Fibroblast of skin of back (primary cell): ENCODE data around the gene GOLT1A.

ENCODE experiments used
- DNase-seq: peaks from one replicate; pipeline ENCODE4 v3.0.0-alpha.2; 2013

GOLT1A gene

DNA sequence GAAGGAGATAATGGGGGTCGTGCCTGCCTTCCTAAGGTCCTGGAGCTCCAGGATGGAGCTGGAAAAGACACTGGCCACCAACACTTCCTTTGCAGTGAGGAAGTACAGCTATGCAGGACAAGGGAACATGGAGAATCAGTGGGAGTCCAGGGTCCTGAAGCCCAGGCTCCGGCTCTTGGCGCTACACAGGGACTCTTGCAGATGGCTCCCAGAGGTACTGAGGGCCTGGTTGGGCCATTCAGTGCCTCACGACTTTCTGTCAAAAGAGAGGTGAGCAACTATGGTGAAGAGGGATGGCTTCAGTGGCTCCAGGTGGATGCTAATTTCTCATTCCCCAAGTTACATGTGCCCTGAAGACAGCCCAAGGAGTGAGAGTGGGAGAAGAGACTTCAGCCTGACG, 60.1 kb downstream of the GOLT1A start:
- DNase-seq, result no peak

DNA sequence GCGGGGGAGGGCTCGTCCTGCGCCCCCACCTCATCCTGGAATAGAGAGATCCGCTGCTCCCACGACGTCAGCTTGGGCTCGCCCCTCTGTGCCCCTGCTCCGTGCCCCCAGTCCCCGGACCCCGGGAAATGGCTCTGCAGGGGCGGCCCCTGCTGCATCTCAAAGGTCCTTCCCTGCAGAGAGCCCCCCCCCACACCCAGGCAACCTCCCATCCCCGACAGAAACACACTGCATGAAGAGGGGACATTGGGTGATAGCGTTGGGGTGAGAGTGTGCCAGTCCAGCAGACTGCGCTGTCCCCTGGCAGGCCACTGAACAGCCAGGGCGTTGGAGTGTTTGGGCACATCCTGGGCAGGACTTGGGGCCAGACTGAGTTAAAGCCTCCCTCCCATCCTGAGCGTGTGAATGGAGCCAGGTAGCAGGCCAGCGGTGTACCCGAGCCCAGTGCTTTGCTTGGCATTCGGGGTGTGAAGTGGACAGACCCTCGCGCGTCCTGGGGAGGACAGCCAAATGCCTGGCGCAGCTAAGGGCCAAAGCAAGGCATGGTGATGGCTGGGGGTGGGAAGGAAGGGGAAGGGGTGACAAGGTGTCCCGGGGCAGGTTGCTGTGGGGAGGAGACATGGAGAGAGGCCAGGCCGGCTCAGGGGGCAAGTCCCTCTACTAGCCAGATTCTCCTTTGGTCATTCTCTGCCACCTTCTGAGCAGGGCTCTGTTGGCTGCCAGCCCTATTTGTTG, 61.3 kb downstream of the GOLT1A start:
- DNase-seq, result no peak

DNA sequence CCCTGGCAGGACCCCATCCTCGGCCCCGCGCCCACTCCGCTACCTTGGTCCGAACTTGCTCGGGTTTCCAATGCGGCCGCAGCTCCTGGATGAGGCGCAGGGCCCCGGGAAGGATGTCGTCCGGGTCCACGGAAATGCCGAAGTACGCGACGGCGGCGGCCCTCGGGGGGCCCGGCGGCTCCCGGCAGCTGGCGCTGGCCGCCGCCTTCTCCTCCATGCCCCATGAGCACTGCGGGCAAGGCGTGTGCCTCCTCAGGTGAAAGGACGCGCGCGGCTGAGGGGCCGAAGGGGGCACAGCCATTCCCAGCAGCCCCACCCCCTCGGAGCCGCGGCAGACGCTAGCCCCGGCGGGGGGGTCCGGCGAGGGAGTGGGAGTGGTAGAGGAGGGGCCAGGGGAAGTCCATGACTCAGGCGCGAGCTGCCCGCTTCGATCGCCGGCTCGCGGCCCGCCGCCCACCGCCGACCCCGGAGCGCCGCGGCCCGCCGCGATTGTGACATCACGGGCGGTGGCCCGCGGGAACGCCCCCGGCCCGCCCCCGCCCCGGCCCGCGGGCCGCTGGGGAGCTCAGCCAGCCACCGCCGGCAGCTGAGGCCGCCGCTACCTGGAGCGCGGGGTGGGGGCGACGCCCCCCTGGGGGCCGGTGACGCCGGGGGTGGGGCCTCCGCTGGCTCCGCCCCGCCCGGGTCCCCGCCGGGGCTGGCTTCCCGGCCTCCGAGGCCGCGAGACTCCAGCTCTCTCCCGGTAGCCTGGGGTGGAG, 62.1 kb downstream of the GOLT1A start, which contains the start of gene ETNK2:
Gene ETNK2, minus strand, starts transcription at position 493 of the 758 bp plus-strand sequence. Its CDS starts 192 bp downstream, at position 301.
- DNase-seq, result peak; percentile 58

DNA sequence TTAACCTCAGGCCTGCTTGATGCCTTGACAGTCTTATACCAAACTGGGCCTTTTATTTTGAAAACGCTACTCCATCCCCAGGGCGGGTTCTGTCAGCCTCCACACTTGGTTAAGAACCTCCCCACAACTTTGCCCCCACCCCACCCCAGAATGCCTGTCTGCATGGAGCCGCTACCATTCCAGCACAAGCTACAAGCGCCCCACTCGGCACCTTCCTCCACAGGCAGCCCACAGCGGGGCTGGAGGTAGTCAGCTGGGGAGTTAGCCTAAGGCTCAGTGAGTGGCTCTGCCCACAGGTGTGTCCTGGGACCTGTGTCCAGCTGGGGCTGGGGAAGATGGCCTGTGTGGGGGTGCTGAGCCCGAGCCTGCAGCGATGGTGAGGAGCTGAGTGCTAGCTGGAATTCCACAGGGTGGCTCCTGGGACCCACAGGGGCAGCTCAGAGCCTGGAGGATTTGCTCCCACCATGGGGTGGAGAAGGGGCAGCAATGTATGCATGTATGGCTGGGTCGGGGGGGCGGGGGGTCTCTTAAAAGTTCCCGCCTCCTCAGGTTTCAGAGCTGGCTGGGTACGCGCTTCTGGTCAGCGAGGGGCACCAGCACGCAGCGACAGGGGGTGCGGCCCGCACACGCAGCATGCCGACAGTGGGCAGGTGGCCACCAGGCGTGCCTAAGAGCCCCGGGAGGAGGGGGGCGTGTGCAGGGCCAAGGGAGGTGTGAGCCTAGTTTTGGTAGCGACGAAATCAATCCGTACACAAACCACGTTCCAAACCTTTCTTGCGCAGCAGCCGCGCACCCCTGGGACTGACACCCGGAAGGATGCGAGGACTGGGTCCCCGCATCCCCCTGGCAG, 62.9 kb downstream of the GOLT1A start:
- no peak for DNase-seq

DNA sequence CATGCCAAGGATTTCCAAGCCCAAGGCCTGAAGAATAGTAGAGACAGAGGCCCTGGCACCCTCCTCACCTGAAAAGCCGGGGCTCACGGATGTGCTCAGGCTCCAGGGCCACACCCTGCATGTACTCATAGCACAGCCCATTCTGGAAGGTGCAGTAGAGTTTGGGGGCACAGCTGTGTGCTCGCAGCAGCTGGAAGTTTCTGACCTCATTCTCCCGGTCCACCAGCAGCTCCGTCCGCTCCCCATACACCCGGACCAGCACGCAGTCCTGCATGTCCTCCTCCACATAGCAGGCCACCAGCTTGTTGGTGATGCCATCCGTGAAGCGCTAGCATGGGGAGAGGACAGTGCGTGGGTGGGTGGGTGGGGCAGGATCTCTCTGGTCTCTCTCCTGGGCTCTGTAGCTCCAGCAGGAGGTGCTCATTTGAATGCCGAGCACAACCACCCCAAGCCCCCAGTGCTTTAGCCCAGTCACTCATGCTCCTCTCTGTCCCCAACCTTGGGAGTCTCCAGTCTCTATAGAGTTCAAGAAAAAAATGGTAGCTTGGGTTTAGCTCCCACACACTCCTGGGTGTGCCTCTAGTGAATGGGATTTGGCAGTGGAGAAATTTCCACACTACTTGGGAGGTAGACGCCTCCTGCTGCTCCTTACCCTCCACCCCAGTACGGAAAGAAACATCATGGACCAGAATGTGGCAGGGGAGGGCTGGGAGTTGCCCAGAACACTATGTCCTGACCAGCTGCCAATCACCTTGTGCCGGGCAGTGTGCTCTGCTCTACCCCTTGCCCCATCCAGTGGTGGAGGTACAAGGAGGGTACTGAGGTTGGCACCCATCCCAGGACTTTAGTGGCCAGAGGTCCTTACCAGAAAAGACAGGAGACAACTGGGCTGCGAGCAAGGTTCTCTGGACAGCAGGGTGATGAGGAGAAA, 63.9 kb downstream of the GOLT1A start:
- DNase-seq, result no peak

DNA sequence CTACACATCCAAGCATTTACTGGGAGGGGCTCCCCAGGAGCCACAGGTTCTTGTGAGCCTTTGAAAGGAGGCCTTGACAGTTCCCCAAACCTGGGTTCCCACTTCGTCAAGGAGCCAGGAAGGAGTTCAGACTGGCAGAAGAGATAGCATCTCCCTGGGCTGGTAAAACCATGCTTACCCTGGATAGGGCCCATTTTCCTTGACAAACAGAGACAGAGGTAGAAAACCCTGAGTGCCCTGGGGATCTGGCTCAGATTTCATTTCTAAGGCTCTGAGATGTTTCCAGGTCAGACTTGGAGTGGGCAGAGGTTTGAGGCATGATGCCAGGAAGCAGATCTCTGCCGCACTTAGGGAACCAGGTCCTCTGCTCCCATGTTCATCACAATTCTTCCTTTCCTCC, 64.7 kb downstream of the GOLT1A start:
- no peak for DNase-seq
